Vagina (tissue), 2 donors: ENCODE results near the gene TBC1D2. TPM values are rescaled to one million over a fixed set of nuclear protein-coding genes. Genes with fewer than 3 reads are reported as not detected.

Experiments used
- DNase-seq, 2 donors: peaks; one replicate each; pipeline ENCODE4 v3.0.0-alpha.2; 2017; ENCODE audit errors: extremely low spot score in 2 of 2
- H3K27ac ChIP-seq: fragments of 200-600 bp; sonication (generic); one replicate; pipeline ENCODE4 v1.5.1; 2019
- H3K27me3 ChIP-seq: fragments of 200-600 bp; sonication (generic); one replicate; pipeline ENCODE4 v1.5.1; 2019
- H3K36me3 ChIP-seq, 2 donors: fragments of 200-600 bp; sonication (generic); one replicate each; pipeline ENCODE4 v1.5.1; 2017 to 2019
- H3K4me1 ChIP-seq: fragments of 200-600 bp; sonication (generic); one replicate; pipeline ENCODE4 v1.5.1; 2019
- H3K4me3 ChIP-seq, 2 donors: fragments of 200-600 bp; sonication (generic); 1 replicate in 1 of 2; 2 replicates in 1 of 2; pipeline ENCODE4 v1.5.1; 2016 to 2019
- H3K9me3 ChIP-seq: fragments of 200-600 bp; sonication (generic); one replicate; pipeline ENCODE4 v1.5.1; 2019
- CTCF ChIP-seq, 3 experiments: fragments of 450-650 bp in 2 of 3; fragments of 200-600 bp in 1 of 3; sonication (generic) in 1 of 3; IDR thresholded peaks; one replicate each; pipeline ENCODE4 v1.5.1; 2017 to 2019; ENCODE audit warnings: antibody characterized with exemption in 3 of 3, mild to moderate bottlenecking in 2 of 3, moderate library complexity in 2 of 3
- POLR2A ChIP-seq, 2 donors: fragments of 450-650 bp; IDR thresholded peaks; one replicate each; pipeline ENCODE4 v1.6.1; 2017; ENCODE audit warnings: antibody characterized with exemption in 2 of 2, mild to moderate bottlenecking in 2 of 2, moderate library complexity in 2 of 2
- POLR2AphosphoS5 ChIP-seq, 2 donors: sonication (generic); formaldehyde crosslinking; IDR thresholded peaks; one replicate each; pipeline ENCODE4 v1.9.0; 2017; ENCODE audit warnings: antibody characterized with exemption in 2 of 2, mild to moderate bottlenecking in 2 of 2, low read depth in 1 of 2; ENCODE audit not compliant: insufficient read depth in 1 of 2
- intact Hi-C: fragments of 100-400 bp; cut with DNase I; formaldehyde crosslinking; loops from one replicate; pipeline ENCODE4 v1.15.1; 2023
- total RNA-seq: library from RNA; depleted of rRNA; stranded (reverse); fragments of >200 nt; gene quantifications from one replicate; pipeline ENCODE4 v1.2.3, GENCODE V29; 2016

Gene TBC1D2
- total RNA-seq, 1 donor from 2014 or later: 28.0 TPM

DNA sequence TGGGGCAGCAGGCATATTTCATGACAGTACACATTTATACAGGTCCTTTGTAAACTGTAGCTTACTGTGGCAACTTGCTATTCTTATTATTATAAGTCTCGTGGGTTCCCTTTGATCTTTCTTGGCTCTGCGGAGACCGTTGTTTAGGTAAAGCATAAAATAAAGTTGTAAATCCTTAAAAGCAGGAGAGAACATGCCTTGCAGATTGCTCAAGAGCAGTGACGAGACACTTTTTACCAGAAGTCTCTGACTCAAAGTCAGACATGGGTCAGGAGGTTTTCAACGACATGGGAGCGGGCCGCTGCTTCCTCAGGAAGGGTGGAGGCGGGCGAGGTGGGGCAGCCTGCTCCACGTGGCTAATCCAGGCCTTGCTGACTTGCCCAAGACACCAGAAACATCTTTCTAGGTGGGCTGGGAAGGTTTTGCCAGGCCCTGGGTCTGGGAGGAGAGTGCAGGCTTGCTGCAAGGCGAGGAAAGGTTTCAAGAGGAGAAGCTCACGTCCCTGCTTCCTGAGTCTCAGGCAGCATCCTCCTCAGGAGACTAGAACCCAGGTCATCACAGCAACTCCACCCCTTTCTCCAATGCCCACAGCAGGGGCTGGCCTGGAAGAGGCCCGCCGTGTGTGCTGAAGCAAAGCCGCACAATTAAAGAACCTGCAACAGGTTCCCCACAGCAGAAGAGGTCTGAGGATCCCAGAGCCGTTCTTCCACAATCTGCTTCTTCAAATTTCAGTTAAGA lies 6.5 kb downstream of the TBC1D2 start:
- Histone ChIP-seq H3K9me3 (no peaks in the 10 kb centered on the region), H3K36me3 (no peaks in the 10 kb centered on the region), H3K27me3 (no peaks in the 10 kb centered on the region), H3K4me3 (no peak overlapping the region), H3K4me1 (peaks cover 54% of the 10 kb centered on the region), H3K27ac (peak overlapping the region; percentile 85)
- intact Hi-C loops: no loop called here
- DNase-seq: no peak
- TF ChIP-seq POLR2AphosphoS5 (IDR thresholded peaks at IDR 0.05; ENCODE audit: insufficient read depth in 1 of 2, low read depth in 1 of 2) (peak; percentile 85 to 98), POLR2A (IDR thresholded peaks at IDR 0.05) (no peak), CTCF (IDR thresholded peaks at IDR 0.05) (no peak)

GRCh38 chr9:98247831-98248657 lies 7.4 kb downstream of the TBC1D2 start:
- TF ChIP-seq POLR2AphosphoS5 (IDR thresholded peaks at IDR 0.05; ENCODE audit: insufficient read depth in 1 of 2, low read depth in 1 of 2) (no peak), POLR2A (IDR thresholded peaks at IDR 0.05) (no peak), CTCF (IDR thresholded peaks at IDR 0.05) (no peak)
- H3K27me3 ChIP-seq: no peaks in the 10 kb centered on the region
- intact Hi-C loops: no loop called here
- no peaks in the 10 kb centered on the region for H3K36me3 ChIP-seq
- H3K4me3 ChIP-seq: no peak overlapping the region
- peaks cover 46% of the 10 kb centered on the region for H3K4me1 ChIP-seq
- H3K27ac ChIP-seq: peak overlapping the region; percentile 85
- DNase-seq: no peak
- H3K9me3 ChIP-seq: no peaks in the 10 kb centered on the region

DNA sequence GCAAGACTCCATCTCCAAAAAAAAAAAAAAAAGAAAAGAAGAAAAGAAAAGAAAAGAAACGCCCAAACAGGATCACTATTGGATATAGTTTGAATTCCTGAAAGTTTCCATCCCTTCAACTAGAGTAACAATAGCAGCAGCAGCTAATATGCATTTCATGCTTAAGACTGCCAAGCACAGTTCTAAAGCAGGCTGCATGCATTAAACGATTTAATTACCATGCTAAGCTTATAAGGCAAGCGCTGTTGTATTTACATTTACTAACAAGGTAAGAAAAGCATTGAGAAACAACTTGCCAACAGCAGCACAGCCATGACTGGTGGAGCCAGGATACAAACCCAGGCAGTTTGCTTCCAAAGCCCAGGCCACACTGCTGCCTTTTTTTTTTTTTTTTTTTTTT lies 13.0 kb downstream of the TBC1D2 start:
- no peaks in the 10 kb centered on the region for H3K9me3 ChIP-seq
- H3K27ac ChIP-seq: no peak overlapping the region
- TF ChIP-seq POLR2AphosphoS5 (IDR thresholded peaks at IDR 0.05; ENCODE audit: insufficient read depth in 1 of 2, low read depth in 1 of 2): no peak
- TF ChIP-seq CTCF (IDR thresholded peaks at IDR 0.05): no peak
- no peak for TF ChIP-seq POLR2A (IDR thresholded peaks at IDR 0.05)
- intact Hi-C loops: no loop called here
- DNase-seq: no peak
- H3K27me3 ChIP-seq: no peaks in the 10 kb centered on the region
- H3K4me3 ChIP-seq: no peak overlapping the region
- H3K4me1 ChIP-seq: no peaks in the 10 kb centered on the region
- peaks cover 0 to 5% of the 10 kb centered on the region in 2 donors for H3K36me3 ChIP-seq

DNA sequence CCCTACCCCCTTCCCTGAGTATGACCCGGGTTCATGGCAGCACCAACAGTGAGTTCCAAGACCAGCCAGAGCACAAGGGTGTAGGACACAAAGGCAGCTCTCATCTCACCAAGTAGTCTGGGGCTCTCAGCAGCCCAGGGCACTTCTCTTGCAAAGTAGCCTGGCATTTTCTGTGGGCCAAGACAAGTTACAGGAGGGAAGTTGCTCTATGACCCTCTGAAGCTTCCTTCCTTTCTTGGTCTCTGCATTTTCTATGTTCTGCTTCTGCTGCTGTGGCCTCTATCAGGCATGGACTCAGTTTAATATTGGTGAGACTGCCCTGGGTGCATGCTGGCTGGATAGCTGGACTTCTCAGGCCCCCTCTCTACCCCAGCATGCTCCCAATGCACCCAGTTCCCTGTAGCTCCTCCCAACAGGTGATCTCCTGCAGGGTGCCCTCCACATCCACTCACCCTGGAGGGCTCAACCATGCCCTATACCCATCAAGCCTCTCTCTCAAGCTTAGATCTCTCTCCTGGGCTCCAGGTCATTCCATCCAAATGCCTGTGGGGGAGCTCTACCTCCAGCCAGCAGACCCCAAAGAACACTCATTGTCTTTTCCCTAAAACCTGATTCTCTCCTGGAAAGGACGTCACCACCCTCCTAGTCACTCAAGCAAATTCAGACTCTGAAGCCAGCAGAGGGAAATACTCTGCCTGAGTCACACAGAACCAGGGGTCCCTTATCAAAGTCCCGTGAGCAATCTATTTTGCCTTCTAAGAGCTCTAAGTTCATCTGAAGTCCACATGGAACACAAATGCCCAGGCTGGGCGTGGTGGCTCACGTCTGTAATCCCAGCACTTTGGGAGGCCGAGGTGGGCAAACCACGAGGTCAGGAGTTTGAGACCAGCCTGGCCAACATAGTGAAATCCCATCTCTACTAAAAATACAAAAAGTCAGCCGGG lies 13.8 kb downstream of the TBC1D2 start:
- Histone ChIP-seq H3K4me3 (no peak overlapping the region), H3K27ac (no peak overlapping the region), H3K4me1 (no peaks in the 10 kb centered on the region), H3K27me3 (no peaks in the 10 kb centered on the region), H3K36me3 (peaks cover 0 to 5% of the 10 kb centered on the region in 2 donors), H3K9me3 (no peaks in the 10 kb centered on the region)
- no peak for TF ChIP-seq CTCF (IDR thresholded peaks at IDR 0.05)
- no peak for TF ChIP-seq POLR2AphosphoS5 (IDR thresholded peaks at IDR 0.05; ENCODE audit: insufficient read depth in 1 of 2, low read depth in 1 of 2)
- TF ChIP-seq POLR2A (IDR thresholded peaks at IDR 0.05): no peak
- no peak for DNase-seq
- intact Hi-C loops: no loop called here
